Measurements from ENCODE around the gene ATP11A. TPM values are rescaled to one million over a fixed set of nuclear protein-coding genes. Genes with fewer than 3 reads are reported as not detected.

ATP11A gene
- total and polyA plus RNA-seq, 2 experiments from 2014 or later, result 28.7 to 30.8 TPM

DNA sequence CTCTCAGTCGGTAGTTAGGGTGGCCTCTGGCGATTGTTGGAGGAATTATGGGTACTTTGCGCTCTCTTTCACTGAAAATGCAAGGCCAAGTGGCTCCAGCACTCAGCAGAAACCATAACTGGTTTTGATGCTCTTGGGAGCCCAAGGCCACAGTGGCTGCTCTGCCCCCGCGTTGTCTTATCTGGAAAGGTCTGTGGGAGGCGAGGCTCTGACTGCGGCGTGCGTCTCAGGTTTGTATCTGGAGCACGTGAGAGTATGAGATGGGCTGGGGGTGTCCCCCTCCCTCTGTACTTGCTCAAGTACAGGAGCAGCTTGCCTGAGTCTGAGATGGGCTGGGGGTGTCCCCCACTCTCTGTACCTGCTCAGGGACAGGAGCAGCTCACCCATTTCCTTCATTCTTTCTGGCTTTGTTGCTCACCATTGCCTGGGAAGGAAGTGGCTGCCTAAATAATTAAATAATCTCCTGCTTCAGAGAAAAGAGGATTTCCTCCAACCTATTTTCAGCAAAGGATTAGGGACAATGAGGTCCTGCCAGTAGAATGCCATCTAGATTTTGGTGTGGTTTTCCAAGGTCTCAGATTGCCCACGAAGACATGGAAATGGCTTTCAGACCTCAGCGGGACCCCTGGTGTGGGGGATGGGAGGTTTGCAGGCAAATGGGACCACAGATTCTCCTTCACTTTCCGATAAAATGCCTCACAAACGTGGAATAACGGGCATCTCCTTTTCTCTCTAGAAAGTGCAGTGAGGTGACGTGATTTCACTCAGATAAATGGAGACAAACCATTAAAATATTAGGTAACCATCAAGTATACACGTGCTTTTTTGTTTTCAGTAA, 14.7 kb downstream of the ATP11A start:
- no peaks in the 10 kb centered on the region for H3K9me2 ChIP-seq (replicated peaks; ENCODE audit: insufficient read depth)
- no peak overlapping the region for H2AFZ ChIP-seq
- DNase-seq (ENCODE audit: low spot score), result no peak
- H3K27me3 ChIP-seq, result no peaks in the 10 kb centered on the region
- H3K9me3 ChIP-seq (ENCODE audit: low read depth), result no peaks in the 10 kb centered on the region
- peak overlapping the region; percentile 57 for H3K4me2 ChIP-seq
- peaks cover 10% of the 10 kb centered on the region for H4K20me1 ChIP-seq (ENCODE audit: insufficient read depth, poor library complexity, severe bottlenecking)
- peaks cover 98% of the 10 kb centered on the region for H3K79me2 ChIP-seq
- peak overlapping the region; percentile 78 for H3K27ac ChIP-seq
- no peak overlapping the region for H3K4me3 ChIP-seq
- TF ChIP-seq EZH2phosphoT487 (IDR thresholded peaks at IDR 0.05; ENCODE audit: low read depth, severe bottlenecking, unreplicated experiment) (no peak), EZH2 (IDR thresholded peaks at IDR 0.05; ENCODE audit: borderline replicate concordance) (no peak)
- TF ChIP-seq, protein P1, sequence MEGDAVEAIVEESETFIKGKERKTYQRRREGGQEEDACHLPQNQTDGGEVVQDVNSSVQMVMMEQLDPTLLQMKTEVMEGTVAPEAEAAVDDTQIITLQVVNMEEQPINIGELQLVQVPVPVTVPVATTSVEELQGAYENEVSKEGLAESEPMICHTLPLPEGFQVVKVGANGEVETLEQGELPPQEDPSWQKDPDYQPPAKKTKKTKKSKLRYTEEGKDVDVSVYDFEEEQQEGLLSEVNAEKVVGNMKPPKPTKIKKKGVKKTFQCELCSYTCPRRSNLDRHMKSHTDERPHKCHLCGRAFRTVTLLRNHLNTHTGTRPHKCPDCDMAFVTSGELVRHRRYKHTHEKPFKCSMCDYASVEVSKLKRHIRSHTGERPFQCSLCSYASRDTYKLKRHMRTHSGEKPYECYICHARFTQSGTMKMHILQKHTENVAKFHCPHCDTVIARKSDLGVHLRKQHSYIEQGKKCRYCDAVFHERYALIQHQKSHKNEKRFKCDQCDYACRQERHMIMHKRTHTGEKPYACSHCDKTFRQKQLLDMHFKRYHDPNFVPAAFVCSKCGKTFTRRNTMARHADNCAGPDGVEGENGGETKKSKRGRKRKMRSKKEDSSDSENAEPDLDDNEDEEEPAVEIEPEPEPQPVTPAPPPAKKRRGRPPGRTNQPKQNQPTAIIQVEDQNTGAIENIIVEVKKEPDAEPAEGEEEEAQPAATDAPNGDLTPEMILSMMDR (IDR thresholded peaks at IDR 0.05; ENCODE audit: poor library complexity), result no peak
- H3K36me3 ChIP-seq (replicated peaks; ENCODE audit: insufficient read depth, low read depth), result no peaks in the 10 kb centered on the region
- WGBS (ENCODE audit: low lambda C conversion rate, missing lambda C conversion rate), result 67% methylated on average over 16 of the region's 17 CpGs
- H3K4me1 ChIP-seq (ENCODE audit: insufficient read depth), result peaks cover 21% of the 10 kb centered on the region

DNA sequence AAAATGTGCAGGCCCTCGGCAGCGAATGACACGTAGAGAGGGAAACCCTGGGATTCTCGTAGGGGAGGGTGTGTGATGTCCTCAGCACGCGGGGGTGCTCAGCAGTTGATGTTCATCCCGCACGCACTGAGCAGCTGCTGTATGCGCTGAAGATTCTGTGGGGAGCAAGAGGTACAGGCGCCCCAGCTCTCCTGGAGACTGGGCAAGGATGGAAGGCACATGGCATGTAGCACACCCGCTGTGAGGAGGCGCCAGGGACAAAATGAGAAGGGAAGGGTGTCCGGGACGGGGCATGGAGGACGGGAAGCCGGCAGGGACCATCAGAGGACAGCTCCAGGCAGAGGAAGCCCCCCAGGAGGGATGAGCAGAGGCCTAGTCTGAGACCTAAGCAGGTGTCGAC, 15.4 kb downstream of the ATP11A start:
- no peaks in the 10 kb centered on the region for H3K27me3 ChIP-seq
- H4K20me1 ChIP-seq (ENCODE audit: insufficient read depth, poor library complexity, severe bottlenecking), result peaks cover 10% of the 10 kb centered on the region
- WGBS (ENCODE audit: low lambda C conversion rate, missing lambda C conversion rate), result 94% methylated on average over 17 of the region's 17 CpGs
- H3K9me3 ChIP-seq (ENCODE audit: low read depth), result no peaks in the 10 kb centered on the region
- H3K79me2 ChIP-seq, result peaks cover 98% of the 10 kb centered on the region
- no peak overlapping the region for H3K27ac ChIP-seq
- H3K4me1 ChIP-seq (ENCODE audit: insufficient read depth), result peaks cover 28% of the 10 kb centered on the region
- H3K4me2 ChIP-seq, result no peak overlapping the region
- H3K36me3 ChIP-seq (replicated peaks; ENCODE audit: insufficient read depth, low read depth), result no peaks in the 10 kb centered on the region
- no peak for DNase-seq (ENCODE audit: low spot score)
- H3K9me2 ChIP-seq (replicated peaks; ENCODE audit: insufficient read depth), result no peaks in the 10 kb centered on the region
- no peak overlapping the region for H3K4me3 ChIP-seq
- no peak overlapping the region for H2AFZ ChIP-seq
- TF ChIP-seq, protein P1 (IDR thresholded peaks at IDR 0.05; ENCODE audit: poor library complexity), result no peak
- no peak for TF ChIP-seq EZH2 (IDR thresholded peaks at IDR 0.05; ENCODE audit: borderline replicate concordance)
- no peak for TF ChIP-seq EZH2phosphoT487 (IDR thresholded peaks at IDR 0.05; ENCODE audit: low read depth, severe bottlenecking, unreplicated experiment)

DNA sequence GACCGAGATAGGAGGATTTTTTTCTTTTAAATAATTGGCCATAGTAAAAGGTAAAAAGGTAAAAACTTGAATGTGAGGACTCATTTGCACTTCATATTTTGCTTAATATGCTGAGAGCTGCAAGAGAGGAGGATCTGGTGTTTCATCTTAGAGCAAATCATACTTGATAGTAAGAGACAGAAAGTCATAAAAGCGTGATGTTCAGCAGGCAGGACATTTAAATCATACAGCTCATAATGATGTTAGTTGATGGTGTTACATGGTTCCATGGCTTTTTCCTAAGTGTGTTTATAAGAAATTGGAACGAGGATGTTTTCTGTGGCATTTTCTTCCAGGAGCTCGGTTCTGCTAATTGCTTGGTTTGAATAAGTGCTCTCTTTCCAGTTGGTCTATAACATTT, 16.3 kb downstream of the ATP11A start:
- Histone ChIP-seq H3K9me3 (ENCODE audit: low read depth) (no peaks in the 10 kb centered on the region), H3K4me3 (no peak overlapping the region), H3K36me3 (replicated peaks; ENCODE audit: insufficient read depth, low read depth) (no peaks in the 10 kb centered on the region), H3K27me3 (no peaks in the 10 kb centered on the region), H3K79me2 (peaks cover 98% of the 10 kb centered on the region), H3K4me2 (no peak overlapping the region), H3K4me1 (ENCODE audit: insufficient read depth) (peaks cover 35% of the 10 kb centered on the region), H3K27ac (no peak overlapping the region), H4K20me1 (ENCODE audit: insufficient read depth, poor library complexity, severe bottlenecking) (peaks cover 10% of the 10 kb centered on the region), H3K9me2 (replicated peaks; ENCODE audit: insufficient read depth) (no peaks in the 10 kb centered on the region), H2AFZ (no peak overlapping the region)
- no peak for TF ChIP-seq EZH2phosphoT487 (IDR thresholded peaks at IDR 0.05; ENCODE audit: low read depth, severe bottlenecking, unreplicated experiment)
- TF ChIP-seq, protein P1 (IDR thresholded peaks at IDR 0.05; ENCODE audit: poor library complexity), result no peak
- no peak for TF ChIP-seq EZH2 (IDR thresholded peaks at IDR 0.05; ENCODE audit: borderline replicate concordance)
- DNase-seq (ENCODE audit: low spot score), result no peak
- WGBS (ENCODE audit: low lambda C conversion rate, missing lambda C conversion rate), result 85% methylated on average over 4 of the region's 4 CpGs
